Kidney glomerular epithelial cell (primary cell): ENCODE measurements around the gene TMEM11.
"Not testable (repeated sequence)": the region's sequence is repeated elsewhere in the genome, so short reads cannot be mapped to it uniquely, and the experiment has no call there.

Experiments
- DNase-seq: peaks from one replicate; lab custom pipeline; 2025; lab: John Stamatoyannopoulos, UW

TMEM11 gene

DNA sequence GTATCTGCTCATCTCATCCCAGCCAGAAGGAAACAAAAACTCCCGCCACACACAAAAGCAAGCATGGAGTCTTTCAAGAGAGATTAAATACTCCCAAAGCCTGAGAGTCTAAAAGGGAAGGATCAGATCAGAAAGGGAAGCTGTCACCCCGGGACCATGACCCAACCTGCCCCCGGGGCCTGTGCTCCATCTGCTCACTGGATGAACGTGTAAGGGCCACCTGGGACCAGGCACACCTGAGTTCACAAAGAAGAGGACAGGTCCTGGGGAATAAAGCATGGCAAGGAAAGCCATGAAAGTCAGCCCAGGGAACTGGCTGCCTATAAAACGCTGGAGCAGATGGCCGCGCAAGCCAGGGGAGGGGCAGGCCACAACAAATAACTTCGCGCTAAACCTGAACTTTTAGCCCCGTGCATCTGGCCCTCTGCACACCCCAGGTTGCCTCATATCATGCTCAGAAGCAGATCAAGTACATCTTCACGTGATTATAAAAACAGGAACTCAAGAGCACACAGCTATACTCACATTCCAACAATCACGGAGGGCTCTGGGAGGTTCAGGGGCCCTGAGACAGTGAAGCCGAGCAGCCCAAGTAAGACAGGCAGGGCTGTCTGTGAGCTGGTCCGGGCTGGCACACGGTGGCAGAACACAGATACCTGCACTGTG, 3.4 kb downstream of the TMEM11 start:
- no peak for DNase-seq

- peak; percentile 1 for DNase-seq
Measured at GRCh38 chr17:21209511-21210175, 4.3 kb downstream of the TMEM11 start.

DNA sequence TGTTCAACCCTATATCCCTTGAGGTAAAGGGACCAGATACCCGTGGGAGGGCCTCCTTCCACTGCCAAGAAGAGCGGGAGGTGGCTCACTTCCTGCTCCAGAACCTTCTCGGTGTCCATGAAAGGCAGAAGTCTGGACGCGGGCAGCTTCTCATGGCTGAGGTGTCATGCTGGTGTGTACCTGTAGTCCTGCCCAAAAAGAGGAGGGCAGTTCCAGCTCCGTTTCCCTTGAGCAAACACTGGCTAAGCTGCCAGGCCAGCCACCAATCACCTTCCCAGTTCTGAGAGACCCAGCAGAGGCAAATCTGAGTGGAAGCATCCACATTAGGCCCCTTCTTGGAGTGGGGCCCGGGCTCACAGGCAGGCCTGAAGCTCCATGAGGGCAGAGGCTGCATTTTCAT, 5.6 kb downstream of the TMEM11 start:
- DNase-seq, result no peak

GRCh38 chr17:21204935-21205334, 9.0 kb downstream of the TMEM11 start:
- DNase-seq, result no peak

GRCh38 chr17:21202512-21202911, 11.4 kb downstream of the TMEM11 start:
- no peak for DNase-seq

GRCh38 chr17:21201874-21202273, 12.1 kb downstream of the TMEM11 start:
- no peak for DNase-seq

- DNase-seq, result no peak
Measured at GRCh38 chr17:21201298-21201595, 12.7 kb downstream of the TMEM11 start.

GRCh38 chr17:21200590-21201297, 13.2 kb downstream of the TMEM11 start:
- no peak for DNase-seq

- DNase-seq, result no peak
Measured at GRCh38 chr17:21199856-21200255, 14.1 kb downstream of the TMEM11 start.

DNA sequence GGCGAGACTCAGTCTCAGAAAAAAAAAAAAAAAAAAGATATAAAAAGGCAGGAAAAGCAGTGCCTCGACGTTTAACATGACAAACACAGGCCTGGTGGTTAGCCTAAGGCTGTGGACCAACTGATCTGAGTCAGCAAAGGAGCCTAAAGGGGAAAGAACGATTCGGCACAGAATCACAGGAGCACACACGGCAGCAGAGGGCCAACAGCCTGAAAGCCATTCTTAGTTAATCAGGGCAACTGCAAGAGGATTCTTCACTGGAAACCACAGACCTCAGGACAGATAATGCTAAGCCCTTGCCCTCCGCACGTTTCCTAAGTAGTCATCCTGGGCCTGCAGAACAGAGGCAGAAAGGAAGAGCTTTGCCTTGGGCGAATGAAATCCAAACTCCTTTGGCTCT, 14.7 kb downstream of the TMEM11 start:
- no peak for DNase-seq

- DNase-seq, result no peak
Measured at GRCh38 chr17:21198411-21198810, 15.6 kb downstream of the TMEM11 start.

DNA sequence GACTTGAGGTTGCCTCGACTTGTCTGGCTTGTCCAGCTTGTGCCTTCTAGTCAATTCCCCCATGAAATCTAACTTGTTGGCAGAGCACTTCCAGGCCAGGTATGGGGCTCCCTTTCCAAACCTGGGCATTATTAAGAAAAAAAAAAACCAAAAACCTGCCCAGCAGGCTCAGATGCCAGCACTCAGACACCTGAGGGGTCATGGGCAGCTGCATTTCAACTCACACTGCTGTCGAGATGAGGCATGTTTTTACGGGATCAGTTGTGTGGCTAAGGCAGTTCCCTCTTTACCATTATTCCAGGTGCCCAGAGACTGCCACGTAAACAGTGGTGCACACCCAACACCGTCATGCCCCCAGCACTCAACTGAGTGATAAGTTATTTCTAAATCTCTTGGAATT, 17.8 kb downstream of the TMEM11 start:
- DNase-seq, result no peak

GRCh38 chr17:21194703-21195102, 19.3 kb downstream of the TMEM11 start:
- DNase-seq, result no peak

DNA sequence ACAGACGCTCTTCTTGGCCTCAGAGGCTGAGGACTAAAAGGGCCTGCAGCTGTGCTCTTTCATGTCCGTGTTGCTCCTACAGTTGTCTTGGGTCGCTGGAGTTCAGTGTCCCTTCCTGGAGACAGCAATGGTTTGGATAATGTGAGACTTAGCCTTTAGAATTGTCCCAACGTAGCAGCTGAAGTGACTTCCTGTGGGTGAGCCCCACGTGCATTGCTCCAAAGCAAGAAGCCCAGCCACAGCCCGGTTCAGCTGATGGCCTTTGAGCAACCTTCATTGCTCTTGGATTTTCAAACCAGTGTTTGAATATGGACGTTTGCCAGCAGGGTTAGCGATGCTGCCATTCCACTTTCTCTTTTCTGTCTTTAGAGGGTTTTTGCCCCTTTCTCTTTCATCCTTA, 19.7 kb downstream of the TMEM11 start:
- DNase-seq, result no peak

DNA sequence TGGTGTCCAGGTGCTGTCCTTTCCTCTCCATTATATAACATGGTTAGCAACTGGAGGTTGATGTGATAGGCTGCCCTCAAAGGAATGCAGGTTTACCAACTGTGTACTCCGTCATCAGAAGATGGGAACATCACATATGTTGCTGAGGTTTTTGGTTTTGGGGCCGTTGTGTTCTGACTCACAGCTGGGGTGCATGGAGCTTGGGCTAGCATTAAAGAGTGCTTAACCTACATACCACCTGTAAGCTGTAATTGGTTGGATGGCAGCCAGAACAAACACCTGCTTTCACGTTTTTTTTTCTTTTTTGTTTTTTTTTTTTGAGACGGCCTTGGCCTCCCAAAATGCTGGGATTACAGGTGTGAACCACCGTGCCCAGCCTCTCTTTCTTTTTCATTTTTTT, 20.9 kb downstream of the TMEM11 start:
- no peak for DNase-seq

- not testable (repeated sequence) for DNase-seq
Measured at GRCh38 chr17:21192414-21192813, 21.5 kb downstream of the TMEM11 start.

- DNase-seq, result no peak
Measured at GRCh38 chr17:21191698-21192097, 22.3 kb downstream of the TMEM11 start.

GRCh38 chr17:21190078-21190477, 23.9 kb downstream of the TMEM11 start:
- no peak for DNase-seq

DNA sequence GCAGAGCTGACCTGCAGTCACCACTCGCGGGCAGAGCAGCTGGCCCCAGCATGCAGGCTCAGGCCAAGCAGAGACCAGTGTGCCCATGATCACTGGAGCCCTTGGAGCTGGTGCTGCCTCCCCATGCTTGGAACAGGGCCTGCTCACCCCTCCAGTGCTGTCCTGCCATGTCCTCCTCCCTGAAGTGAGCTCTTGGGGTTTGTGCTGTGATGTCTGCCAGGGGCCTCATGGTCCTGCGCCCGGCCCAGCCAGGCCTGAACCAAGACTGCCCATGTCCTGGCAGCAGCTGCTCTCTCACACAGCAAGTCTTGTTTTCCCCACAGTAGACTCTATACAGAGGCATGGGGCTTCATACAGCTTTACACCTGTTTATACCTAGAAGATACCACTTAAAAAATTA, 24.6 kb downstream of the TMEM11 start:
- no peak for DNase-seq

GRCh38 chr17:21186399-21187187, 27.4 kb downstream of the TMEM11 start:
- no peak for DNase-seq

DNA sequence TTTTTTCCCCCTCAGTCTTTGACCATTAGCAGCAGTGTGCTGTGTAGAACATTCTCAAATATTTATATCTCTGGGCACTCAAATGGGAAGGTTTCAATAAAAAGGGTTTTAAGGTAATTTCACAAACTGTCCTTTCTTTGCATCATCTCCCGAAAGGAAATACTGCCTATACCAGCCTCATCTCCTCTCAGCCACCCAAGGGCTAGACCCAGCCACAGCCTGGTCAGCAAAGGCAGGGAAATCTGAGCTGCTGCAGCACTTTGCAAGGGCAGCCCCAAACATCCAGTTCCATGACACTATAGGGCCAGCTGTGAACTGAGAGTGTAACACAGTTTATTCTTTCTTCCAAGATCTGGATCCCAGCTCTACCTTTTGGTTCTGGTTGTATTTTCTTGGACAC, 28.9 kb downstream of the TMEM11 start:
- DNase-seq, result no peak

DNA sequence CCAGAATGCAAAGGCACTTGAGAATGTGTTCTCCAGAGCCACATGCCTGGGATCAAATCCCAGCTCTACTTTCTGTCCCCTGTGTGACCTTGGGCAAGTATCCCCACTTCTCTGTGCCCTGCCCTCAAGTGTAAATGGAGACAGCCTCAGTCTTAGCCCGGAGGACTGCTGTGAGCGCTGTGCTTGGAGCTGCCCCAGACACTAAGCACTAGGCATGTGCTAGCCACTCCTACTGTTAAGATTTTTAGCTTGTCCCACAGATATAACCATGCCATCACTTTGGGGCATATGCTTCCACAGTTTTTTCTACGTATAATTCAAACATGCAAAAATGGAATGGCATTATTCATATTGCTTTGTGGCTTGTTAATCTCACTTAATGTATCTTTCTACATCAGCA, 29.4 kb downstream of the TMEM11 start:
- DNase-seq, result no peak

DNA sequence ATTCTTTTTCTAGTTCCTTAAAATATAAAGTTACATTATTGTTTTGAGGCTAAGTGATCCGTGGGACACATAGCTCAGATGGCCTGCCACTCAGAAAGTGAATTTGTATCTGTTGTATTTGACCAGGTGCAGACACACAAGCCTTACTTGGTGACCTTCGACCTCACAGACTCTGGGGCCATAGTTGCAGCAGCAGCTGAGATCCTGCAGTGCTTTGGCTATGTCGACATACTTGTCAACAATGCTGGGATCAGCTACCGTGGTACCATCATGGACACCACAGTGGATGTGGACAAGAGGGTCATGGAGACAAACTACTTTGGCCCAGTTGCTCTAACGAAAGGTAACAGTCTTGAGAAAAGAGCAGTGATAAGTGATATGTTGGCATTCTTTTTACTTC, 30.5 kb downstream of the TMEM11 start:
- no peak for DNase-seq
